OCI-LY3 (cell line): ENCODE data around the gene SYNDIG1.

ENCODE experiments used
- H2AFZ ChIP-seq: fragments of 200-600, 300-600 bp; shearing (Covaris generic); 2 replicates; pipeline ENCODE4 v1.6.0; 2014; ENCODE audit warnings: antibody characterized with exemption, low read depth, low read length
- H3K27ac ChIP-seq: fragments of 200-600, 300-600 bp; sonication (generic); 2 replicates; pipeline ENCODE4 v1.5.1; 2014; ENCODE audit warnings: mild to moderate bottlenecking, low read length, moderate library complexity, mixed read lengths
- H3K27me3 ChIP-seq: fragments of 200-600, 300-600 bp; sonication (generic); 2 replicates; pipeline ENCODE4 v1.6.1; 2014; ENCODE audit warnings: low read depth, low read length, mixed read lengths
- H3K36me3 ChIP-seq: fragments of 200-600, 300-600 bp; sonication (generic); replicated peaks from 2 replicates; pipeline ENCODE3; 2014; ENCODE audit warnings: low read depth, low read length, mixed read lengths
- H3K4me1 ChIP-seq: fragments of 300-600, 200-600 bp; sonication (generic); 2 replicates; pipeline ENCODE4 v1.6.1; 2014; ENCODE audit warnings: low read length, mixed read lengths
- H3K4me2 ChIP-seq: fragments of 200-600, 300-600 bp; sonication (generic); 2 replicates; pipeline ENCODE4 v1.6.1; 2014; ENCODE audit warnings: low read length, mixed read lengths
- H3K4me3 ChIP-seq: fragments of 300-600, 200-600 bp; sonication (generic); 2 replicates; pipeline ENCODE4 v1.5.1; 2014; ENCODE audit warnings: antibody characterized with exemption, mild to moderate bottlenecking, low read length, moderate library complexity
- H3K79me2 ChIP-seq: fragments of 300-600, 200-600 bp; shearing (Covaris generic); 2 replicates; pipeline ENCODE4 v1.6.1; 2014; ENCODE audit warnings: mild to moderate bottlenecking, low read length, mixed read lengths
- H3K9ac ChIP-seq: fragments of 300-600, 200-600 bp; shearing (Covaris generic); 2 replicates; pipeline ENCODE4 v1.6.0; 2014; ENCODE audit warnings: mild to moderate bottlenecking, low read length, moderate library complexity
- H3K9me3 ChIP-seq: fragments of 200-600, 300-600 bp; shearing (Covaris generic); 2 replicates; pipeline ENCODE4 v1.6.1; 2014; ENCODE audit warnings: low read length, mixed read lengths; ENCODE audit not compliant: insufficient read depth
- H4K20me1 ChIP-seq: fragments of 200-600, 300-600 bp; sonication (generic); 2 replicates; pipeline ENCODE4 v1.6.1; 2016; ENCODE audit warnings: low read length, mixed read lengths; ENCODE audit not compliant: insufficient read depth
- EZH2phosphoT487 ChIP-seq: fragments of 200-600 bp; shearing (Covaris generic); IDR thresholded peaks from 2 replicates; pipeline ENCODE4 v1.6.1; 2018; ENCODE audit warnings: antibody characterized with exemption, mixed run types, low read depth
- TF ChIP-seq, protein P1 (sequence below): fragments of 200-600, 300-600 bp; sonication (generic); IDR thresholded peaks from 2 replicates; pipeline ENCODE4 v1.5.1; 2014; ENCODE audit warnings: antibody characterized with exemption, low read length, low read depth

SYNDIG1 gene

GRCh38 chr20:24528583-24529368, 59.3 kb downstream of the SYNDIG1 start:
- H2AFZ ChIP-seq = no peak overlapping the region
- no peak overlapping the region for H3K4me2 ChIP-seq
- TF ChIP-seq EZH2phosphoT487 = no peak
- TF ChIP-seq, protein P1, sequence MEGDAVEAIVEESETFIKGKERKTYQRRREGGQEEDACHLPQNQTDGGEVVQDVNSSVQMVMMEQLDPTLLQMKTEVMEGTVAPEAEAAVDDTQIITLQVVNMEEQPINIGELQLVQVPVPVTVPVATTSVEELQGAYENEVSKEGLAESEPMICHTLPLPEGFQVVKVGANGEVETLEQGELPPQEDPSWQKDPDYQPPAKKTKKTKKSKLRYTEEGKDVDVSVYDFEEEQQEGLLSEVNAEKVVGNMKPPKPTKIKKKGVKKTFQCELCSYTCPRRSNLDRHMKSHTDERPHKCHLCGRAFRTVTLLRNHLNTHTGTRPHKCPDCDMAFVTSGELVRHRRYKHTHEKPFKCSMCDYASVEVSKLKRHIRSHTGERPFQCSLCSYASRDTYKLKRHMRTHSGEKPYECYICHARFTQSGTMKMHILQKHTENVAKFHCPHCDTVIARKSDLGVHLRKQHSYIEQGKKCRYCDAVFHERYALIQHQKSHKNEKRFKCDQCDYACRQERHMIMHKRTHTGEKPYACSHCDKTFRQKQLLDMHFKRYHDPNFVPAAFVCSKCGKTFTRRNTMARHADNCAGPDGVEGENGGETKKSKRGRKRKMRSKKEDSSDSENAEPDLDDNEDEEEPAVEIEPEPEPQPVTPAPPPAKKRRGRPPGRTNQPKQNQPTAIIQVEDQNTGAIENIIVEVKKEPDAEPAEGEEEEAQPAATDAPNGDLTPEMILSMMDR = no peak

DNA sequence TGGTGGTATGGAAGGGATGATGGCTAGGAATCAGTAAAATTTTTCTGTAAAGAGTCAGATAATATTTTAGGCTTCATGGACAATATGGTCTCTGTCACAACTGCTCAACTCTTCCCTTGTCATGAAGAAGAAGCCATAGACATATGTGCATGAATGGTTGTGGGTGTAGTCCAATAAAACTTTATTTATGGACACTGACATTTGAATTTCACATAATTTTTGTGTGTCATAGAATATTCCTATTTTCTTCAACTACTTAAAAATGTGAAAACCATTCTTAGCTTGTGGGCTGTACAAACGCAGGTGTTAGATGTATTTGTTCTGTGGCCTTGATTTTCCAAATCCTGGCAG, 59.9 kb downstream of the SYNDIG1 start:
- TF ChIP-seq, protein P1 = no peak
- no peak for TF ChIP-seq EZH2phosphoT487

More at GRCh38 chr20:24528583-24529368, 59.3 kb downstream of the SYNDIG1 start:
- Histone ChIP-seq H3K4me3 (no peak overlapping the region), H4K20me1 (no peaks in the 10 kb centered on the region), H3K9ac (no peak overlapping the region), H3K27me3 (0 out of 2 replicates have a peak, but pooled peaks cover 11% of the 10 kb centered on the region), H3K79me2 (no peaks in the 10 kb centered on the region), H3K9me3 (no peaks in the 10 kb centered on the region; the same call in 1 of the 2 replicates), H3K4me1 (peaks cover 8% of the 10 kb centered on the region; the same call in 1 of the 2 replicates), H3K27ac (no peak overlapping the region), H3K36me3 (no peaks in the 10 kb centered on the region)

DNA sequence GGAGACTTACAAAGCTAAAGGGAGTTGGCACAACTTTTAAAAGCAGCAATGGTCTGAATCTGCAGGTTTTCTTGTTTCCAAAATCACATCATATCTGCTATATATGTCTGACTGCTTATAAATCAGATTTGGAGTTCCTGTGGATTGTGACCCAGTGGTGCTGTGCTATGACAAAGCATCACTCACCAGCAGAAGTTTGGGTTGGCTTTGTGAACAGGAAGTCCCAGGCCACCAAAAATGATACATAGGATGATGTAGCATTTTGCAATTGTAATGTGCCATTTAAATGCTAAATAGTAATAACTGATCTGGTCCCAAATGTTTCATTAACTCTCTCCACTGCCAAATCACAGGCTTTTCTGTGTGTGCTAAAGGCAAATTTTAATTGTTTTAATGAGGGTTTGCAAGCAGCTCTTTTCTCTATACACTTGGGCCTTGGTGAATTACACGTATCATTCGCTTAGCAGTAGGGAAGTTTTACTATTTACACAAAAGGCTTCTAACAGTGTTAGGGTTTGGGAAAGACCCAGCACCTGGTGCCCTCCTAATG, 60.8 kb downstream of the SYNDIG1 start:
- Histone ChIP-seq H3K4me3 (no peak overlapping the region), H3K4me1 (peaks cover 8% of the 10 kb centered on the region; the same call in 1 of the 2 replicates), H3K27me3 (0 out of 2 replicates have a peak, but pooled peaks cover 11% of the 10 kb centered on the region), H3K9ac (no peak overlapping the region), H4K20me1 (no peaks in the 10 kb centered on the region), H3K79me2 (no peaks in the 10 kb centered on the region), H2AFZ (no peak overlapping the region), H3K27ac (no peak overlapping the region), H3K4me2 (no peak overlapping the region), H3K9me3 (no peaks in the 10 kb centered on the region; the same call in 1 of the 2 replicates), H3K36me3 (no peaks in the 10 kb centered on the region)
- TF ChIP-seq EZH2phosphoT487 = no peak
- TF ChIP-seq, protein P1 = no peak

More for the DNA sequence above, 59.9 kb downstream of the SYNDIG1 start:
- Histone ChIP-seq H3K9ac (no peak overlapping the region), H3K36me3 (no peaks in the 10 kb centered on the region), H3K27ac (no peak overlapping the region), H3K27me3 (0 out of 2 replicates have a peak, but pooled peaks cover 11% of the 10 kb centered on the region), H2AFZ (no peak overlapping the region), H4K20me1 (no peaks in the 10 kb centered on the region), H3K4me2 (no peak overlapping the region), H3K9me3 (no peaks in the 10 kb centered on the region; the same call in 1 of the 2 replicates), H3K79me2 (no peaks in the 10 kb centered on the region), H3K4me3 (no peak overlapping the region), H3K4me1 (peaks cover 8% of the 10 kb centered on the region; the same call in 1 of the 2 replicates)

GRCh38 chr20:24531202-24531601, 61.8 kb downstream of the SYNDIG1 start:
- H3K4me1 ChIP-seq = peaks cover 6% of the 10 kb centered on the region; the same call in 1 of the 2 replicates
- H3K27me3 ChIP-seq = 0 out of 2 replicates have a peak, but pooled peaks cover 11% of the 10 kb centered on the region
- no peak overlapping the region for H3K9ac ChIP-seq
- H2AFZ ChIP-seq = no peak overlapping the region
- no peak overlapping the region for H3K27ac ChIP-seq
- H4K20me1 ChIP-seq = no peaks in the 10 kb centered on the region
- no peak overlapping the region for H3K4me2 ChIP-seq
- no peaks in the 10 kb centered on the region for H3K36me3 ChIP-seq
- no peak overlapping the region for H3K4me3 ChIP-seq
- TF ChIP-seq, protein P1 = no peak
- TF ChIP-seq EZH2phosphoT487 = no peak
- no peaks in the 10 kb centered on the region; the same call in 1 of the 2 replicates for H3K9me3 ChIP-seq
- H3K79me2 ChIP-seq = no peaks in the 10 kb centered on the region
